ENCODE measurements around the gene C1orf141. TPM values are rescaled to one million over a fixed set of nuclear protein-coding genes. Genes with fewer than 3 reads are reported as not detected.

Gene C1orf141
- total RNA-seq, 1 donor from 2014 or later, result not detected

Other genes starting within 250 kb of the C1orf141 start
- gene DNAI4, start 210.1 kb downstream of the C1orf141 start, total RNA-seq, result 1.6 and 2.3 TPM in 2 replicates
- 46.2 and 46.8 TPM in 2 replicates for gene MIER1, start 210.0 kb downstream of the C1orf141 start, total RNA-seq
- gene SLC35D1, start 80.8 kb downstream of the C1orf141 start, total RNA-seq, result 12.9 and 13.2 TPM in 2 replicates
- 0.23 TPM in 2 replicates for gene IL23R, start 31.5 kb upstream of the C1orf141 start, total RNA-seq
- gene IL12RB2, start 172.9 kb upstream of the C1orf141 start, total RNA-seq, result 27.2 and 27.8 TPM in 2 replicates